ENCODE measurements around the gene FGGY. TPM values are rescaled to one million over a fixed set of nuclear protein-coding genes. Genes with fewer than 3 reads are reported as not detected.
"Not testable (repeated sequence)": the region's sequence is repeated elsewhere in the genome, so short reads cannot be mapped to it uniquely, and the experiment has no call there.

Gene FGGY
- polyA plus RNA-seq, 4 donors: 21.3 to 28.3 (median 22.6) TPM

- no peak for DNase-seq (ENCODE audit: low read depth in 4 of 4, low spot score in 2 of 4)
Observed at GRCh38 chr1:59561796-59562195, 264.9 kb downstream of the FGGY start.

- no peak for DNase-seq (ENCODE audit: low read depth in 4 of 4, low spot score in 2 of 4)
Observed at GRCh38 chr1:59564192-59564891, 267.4 kb downstream of the FGGY start.

- DNase-seq (ENCODE audit: low read depth in 4 of 4, low spot score in 2 of 4): no peak
Observed at GRCh38 chr1:59565611-59566410, 268.9 kb downstream of the FGGY start.

GRCh38 chr1:59568158-59568935 lies 271.5 kb downstream of the FGGY start:
- DNase-seq (ENCODE audit: low read depth in 4 of 4, low spot score in 2 of 4): no peak

- no peak for DNase-seq (ENCODE audit: low read depth in 4 of 4, low spot score in 2 of 4)
Observed at GRCh38 chr1:59569198-59569597, 272.3 kb downstream of the FGGY start.

- DNase-seq (ENCODE audit: low read depth in 4 of 4, low spot score in 2 of 4): no peak
Observed at GRCh38 chr1:59570524-59570923, 273.6 kb downstream of the FGGY start.

- DNase-seq (ENCODE audit: low read depth in 4 of 4, low spot score in 2 of 4): no peak
Observed at GRCh38 chr1:59574085-59574484, 277.2 kb downstream of the FGGY start.

GRCh38 chr1:59577774-59578173 lies 280.9 kb downstream of the FGGY start:
- DNase-seq (ENCODE audit: low read depth in 4 of 4, low spot score in 2 of 4): no peak

GRCh38 chr1:59579222-59579621 lies 282.3 kb downstream of the FGGY start:
- DNase-seq (ENCODE audit: low read depth in 4 of 4, low spot score in 2 of 4): no peak

- DNase-seq (ENCODE audit: low read depth in 4 of 4, low spot score in 2 of 4): no peak
Observed at GRCh38 chr1:59580257-59580656, 283.4 kb downstream of the FGGY start.

- not testable (repeated sequence) for DNase-seq (ENCODE audit: low read depth in 4 of 4, low spot score in 2 of 4)
Observed at GRCh38 chr1:59592410-59592809, 295.5 kb downstream of the FGGY start.

- DNase-seq (ENCODE audit: low read depth in 4 of 4, low spot score in 2 of 4): no peak
Observed at GRCh38 chr1:59592924-59593323, 296.0 kb downstream of the FGGY start.

- no peak for DNase-seq (ENCODE audit: low read depth in 4 of 4, low spot score in 2 of 4)
Observed at GRCh38 chr1:59593798-59594790, 297.2 kb downstream of the FGGY start.

- DNase-seq (ENCODE audit: low read depth in 4 of 4, low spot score in 2 of 4): no peak
Observed at GRCh38 chr1:59595774-59596173, 298.9 kb downstream of the FGGY start.

GRCh38 chr1:59596432-59596831 lies 299.5 kb downstream of the FGGY start:
- no peak for DNase-seq (ENCODE audit: low read depth in 4 of 4, low spot score in 2 of 4)

GRCh38 chr1:59596956-59597355 lies 300.1 kb downstream of the FGGY start:
- no peak for DNase-seq (ENCODE audit: low read depth in 4 of 4, low spot score in 2 of 4)

- no peak for DNase-seq (ENCODE audit: low read depth in 4 of 4, low spot score in 2 of 4)
Observed at GRCh38 chr1:59597420-59598119, 300.7 kb downstream of the FGGY start.

GRCh38 chr1:59598120-59598440 lies 301.2 kb downstream of the FGGY start:
- no peak for DNase-seq (ENCODE audit: low read depth in 4 of 4, low spot score in 2 of 4)

- no peak for DNase-seq (ENCODE audit: low read depth in 4 of 4, low spot score in 2 of 4)
Observed at GRCh38 chr1:59601041-59601441, 304.1 kb downstream of the FGGY start.

GRCh38 chr1:59601811-59602210 lies 304.9 kb downstream of the FGGY start:
- no peak for DNase-seq (ENCODE audit: low read depth in 4 of 4, low spot score in 2 of 4)
